HL-60 (cell line): ENCODE data around the gene ATG4B.
"Not testable (repeated sequence)": the region's sequence is repeated elsewhere in the genome, so short reads cannot be mapped to it uniquely, and the experiment has no call there.

Source experiments
- POLR2AphosphoS5 ChIP-seq: IDR thresholded peaks from 2 replicates; pipeline ENCODE4 v1.6.1; 2012; ENCODE audit warnings: low read depth
- TF ChIP-seq, protein P1 (sequence below): IDR thresholded peaks from one replicate; pipeline ENCODE4 v1.5.1; 2011; ENCODE audit warnings: low read length, control low read depth, inconsistent platforms; ENCODE audit not compliant: insufficient read depth

- TF ChIP-seq POLR2AphosphoS5: not testable (repeated sequence)
- TF ChIP-seq, protein P1, sequence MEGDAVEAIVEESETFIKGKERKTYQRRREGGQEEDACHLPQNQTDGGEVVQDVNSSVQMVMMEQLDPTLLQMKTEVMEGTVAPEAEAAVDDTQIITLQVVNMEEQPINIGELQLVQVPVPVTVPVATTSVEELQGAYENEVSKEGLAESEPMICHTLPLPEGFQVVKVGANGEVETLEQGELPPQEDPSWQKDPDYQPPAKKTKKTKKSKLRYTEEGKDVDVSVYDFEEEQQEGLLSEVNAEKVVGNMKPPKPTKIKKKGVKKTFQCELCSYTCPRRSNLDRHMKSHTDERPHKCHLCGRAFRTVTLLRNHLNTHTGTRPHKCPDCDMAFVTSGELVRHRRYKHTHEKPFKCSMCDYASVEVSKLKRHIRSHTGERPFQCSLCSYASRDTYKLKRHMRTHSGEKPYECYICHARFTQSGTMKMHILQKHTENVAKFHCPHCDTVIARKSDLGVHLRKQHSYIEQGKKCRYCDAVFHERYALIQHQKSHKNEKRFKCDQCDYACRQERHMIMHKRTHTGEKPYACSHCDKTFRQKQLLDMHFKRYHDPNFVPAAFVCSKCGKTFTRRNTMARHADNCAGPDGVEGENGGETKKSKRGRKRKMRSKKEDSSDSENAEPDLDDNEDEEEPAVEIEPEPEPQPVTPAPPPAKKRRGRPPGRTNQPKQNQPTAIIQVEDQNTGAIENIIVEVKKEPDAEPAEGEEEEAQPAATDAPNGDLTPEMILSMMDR: not testable (repeated sequence)
Measured at GRCh38 chr2:241590496-241591455, 46.7 kb upstream of the ATG4B start.
